Fibroblast of the conjunctiva (primary cell): ENCODE measurements around the gene IQSEC3.
"Not testable (repeated sequence)": the region's sequence is repeated elsewhere in the genome, so short reads cannot be mapped to it uniquely, and the experiment has no call there.

Source experiments
- DNase-seq: peaks from one replicate; pipeline ENCODE4 v3.0.0-alpha.2; 2010; ENCODE audit warnings: low read depth

The IQSEC3 gene

DNA sequence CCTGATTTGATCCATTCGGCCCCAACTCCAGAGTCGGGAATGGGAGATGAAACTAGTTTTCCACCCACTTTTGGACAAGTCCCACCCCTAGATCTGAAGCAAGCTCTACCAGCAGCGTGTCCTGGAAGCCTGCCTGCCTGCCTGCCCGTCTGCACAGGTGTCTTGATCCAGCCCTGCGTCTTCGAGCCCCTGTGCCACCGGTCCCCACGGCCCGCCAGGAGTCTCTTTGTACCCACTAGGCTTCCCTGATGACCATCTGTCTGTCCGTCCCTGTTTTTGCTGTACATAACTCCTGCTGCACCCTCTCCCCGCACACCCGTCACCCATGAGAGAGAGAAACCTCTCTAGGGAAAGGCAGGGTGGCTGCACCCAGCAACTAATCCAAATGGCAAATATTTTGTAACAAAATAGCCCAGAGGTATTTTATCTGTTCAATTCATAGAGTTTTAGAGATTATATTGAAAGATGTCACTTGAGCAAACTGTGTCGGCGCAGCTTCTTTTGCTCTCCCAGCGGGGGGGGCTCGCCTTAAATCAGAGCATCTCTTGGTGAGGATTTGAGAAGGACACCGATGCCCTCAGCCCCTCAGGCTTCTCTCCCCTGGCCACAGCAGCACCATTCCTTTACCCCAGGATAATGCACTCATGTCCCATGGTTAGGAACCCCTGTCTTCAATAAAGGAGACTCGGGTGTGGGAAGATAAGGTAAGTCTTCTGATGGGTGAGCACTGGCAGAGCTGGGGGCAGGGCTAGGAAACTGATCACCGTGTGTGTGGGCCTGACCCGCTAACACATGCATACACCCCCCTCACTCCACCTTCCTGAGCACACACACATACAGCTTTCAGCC, 111.6 kb downstream of the IQSEC3 start:
- no peak for DNase-seq

DNA sequence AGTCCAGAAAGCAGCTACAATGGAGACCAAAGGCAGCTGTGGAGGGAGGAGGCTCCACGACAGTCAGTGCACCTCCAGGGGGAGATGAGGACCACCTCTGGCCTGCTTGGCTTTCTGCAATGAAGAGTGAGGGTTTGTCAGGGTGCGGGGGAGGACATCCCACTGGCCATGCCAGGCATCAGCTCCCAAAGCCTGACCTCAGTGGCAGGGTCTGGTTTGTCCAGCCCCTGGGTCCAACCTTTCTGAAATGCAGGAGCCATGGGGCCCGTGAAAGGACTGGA, 112.2 kb downstream of the IQSEC3 start:
- DNase-seq = no peak

DNA sequence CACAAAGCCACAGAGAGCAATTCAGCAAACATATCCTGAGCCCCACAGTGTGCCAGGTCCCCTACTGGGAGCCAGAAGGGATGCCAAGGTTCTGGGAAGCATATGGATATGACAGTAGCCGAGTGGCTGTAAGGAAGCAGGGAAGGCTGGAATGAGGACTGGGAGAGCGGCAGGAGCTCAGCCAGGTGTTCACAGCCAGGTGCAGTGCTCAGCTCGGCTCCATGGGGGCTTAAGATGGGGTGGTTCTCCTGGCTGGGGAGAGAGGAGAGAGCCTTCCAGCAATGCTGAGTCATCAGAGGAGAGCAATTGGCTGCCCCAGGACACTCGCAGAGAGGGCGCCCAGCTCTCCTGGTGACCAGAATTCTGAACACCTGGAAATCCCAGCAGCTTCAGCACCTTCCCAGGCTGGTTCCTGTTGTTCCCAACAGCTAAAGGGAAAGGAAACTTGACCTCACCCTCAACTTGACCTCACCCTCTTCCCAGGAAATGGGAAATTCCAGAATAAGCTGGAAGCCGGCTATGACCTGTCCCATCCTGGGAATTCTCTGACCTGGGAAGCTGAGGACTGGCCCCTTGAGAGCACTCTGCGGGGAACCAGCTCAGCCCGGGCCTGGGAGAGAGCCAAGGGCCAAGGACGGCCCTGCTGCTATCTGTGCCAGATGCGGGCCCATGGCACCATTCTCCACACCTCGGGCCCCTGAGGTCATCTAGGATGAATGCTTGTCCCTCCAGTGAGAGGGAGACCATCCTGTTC, 112.7 kb downstream of the IQSEC3 start:
- no peak for DNase-seq

DNA sequence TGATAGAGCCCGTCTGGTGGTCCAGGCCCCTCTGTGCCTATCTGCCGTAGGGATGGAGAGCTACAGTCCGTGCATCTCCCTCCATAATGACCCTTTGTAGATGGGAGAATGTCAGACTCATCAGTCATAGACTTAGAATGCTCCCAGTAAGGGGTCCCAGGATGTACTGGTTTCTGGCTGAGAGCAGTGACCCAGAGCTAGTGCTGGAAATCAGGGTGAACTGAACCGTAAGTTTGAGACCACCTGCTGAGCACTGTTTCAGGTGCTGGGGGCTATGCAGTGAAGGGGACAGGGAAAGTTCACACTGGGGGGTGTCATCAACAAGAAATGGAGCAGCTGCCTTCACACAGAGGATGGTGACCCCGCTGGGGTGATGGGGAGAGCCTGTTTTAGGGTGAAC, 113.3 kb downstream of the IQSEC3 start:
- no peak for DNase-seq

DNA sequence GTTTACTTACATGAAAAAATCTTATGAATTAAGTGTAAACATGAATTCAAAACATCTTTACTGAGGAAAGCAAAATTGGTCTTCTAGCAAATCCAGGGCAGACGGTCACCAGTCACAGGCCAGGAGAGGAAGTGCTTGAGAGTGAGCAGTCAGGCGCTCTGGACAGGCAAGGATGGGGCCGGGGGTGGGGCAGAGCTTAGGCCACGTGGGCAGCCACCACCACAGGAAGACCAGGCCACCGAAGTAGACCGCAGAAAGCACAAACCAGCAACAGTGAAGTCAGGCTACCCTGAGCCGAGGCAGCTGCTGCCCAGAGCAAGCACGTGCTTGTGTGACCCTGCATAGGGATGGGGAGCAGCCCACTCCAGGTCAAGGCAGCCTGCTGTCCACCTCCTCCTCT, 113.9 kb downstream of the IQSEC3 start:
- DNase-seq = no peak

DNA sequence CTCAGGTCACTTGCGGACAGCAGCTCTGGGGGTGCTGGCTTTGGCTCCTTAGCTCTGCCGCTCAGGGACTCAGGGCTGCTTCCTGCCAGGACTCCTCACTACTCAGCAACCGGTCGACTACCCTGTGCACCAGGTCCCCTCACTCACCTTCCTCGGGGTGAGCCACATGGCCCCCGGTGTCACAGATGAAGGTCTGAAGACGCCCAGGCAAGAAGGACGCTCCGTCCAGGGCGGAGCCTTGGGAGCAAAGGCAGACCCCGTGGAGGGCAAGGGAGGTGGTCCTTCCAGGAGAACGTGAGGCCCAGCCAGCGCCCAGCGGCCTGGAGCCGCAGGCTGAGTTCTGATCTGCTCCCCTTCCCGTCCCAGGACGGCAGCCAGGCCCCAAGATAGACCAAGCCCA, 115.4 kb downstream of the IQSEC3 start:
- DNase-seq = no peak

DNA sequence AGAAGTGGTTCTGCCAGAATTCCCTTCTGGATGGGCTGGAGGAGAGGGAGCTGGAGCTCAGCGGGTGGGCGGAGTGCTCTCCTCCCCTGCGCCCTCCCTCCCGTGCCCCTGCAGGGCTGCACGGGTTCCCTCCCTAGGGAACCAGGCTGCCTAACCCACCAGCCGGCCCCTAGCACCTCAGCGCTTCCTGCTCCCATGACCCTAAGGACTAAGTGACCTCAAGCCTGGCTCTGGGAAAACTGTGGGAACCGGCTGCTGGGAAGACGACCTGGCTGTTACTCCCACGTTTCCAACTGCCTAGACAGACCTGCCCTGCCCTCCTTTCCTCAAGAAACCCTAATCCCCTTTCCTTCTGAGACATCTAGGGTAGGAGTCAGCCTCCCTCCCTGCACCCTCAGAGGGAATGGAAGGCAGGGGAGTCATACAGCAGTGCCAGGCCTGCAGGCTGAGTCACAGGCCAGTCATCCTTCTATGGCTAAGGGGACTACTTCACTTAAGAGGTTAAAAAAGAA, 115.9 kb downstream of the IQSEC3 start:
- no peak for DNase-seq

DNA sequence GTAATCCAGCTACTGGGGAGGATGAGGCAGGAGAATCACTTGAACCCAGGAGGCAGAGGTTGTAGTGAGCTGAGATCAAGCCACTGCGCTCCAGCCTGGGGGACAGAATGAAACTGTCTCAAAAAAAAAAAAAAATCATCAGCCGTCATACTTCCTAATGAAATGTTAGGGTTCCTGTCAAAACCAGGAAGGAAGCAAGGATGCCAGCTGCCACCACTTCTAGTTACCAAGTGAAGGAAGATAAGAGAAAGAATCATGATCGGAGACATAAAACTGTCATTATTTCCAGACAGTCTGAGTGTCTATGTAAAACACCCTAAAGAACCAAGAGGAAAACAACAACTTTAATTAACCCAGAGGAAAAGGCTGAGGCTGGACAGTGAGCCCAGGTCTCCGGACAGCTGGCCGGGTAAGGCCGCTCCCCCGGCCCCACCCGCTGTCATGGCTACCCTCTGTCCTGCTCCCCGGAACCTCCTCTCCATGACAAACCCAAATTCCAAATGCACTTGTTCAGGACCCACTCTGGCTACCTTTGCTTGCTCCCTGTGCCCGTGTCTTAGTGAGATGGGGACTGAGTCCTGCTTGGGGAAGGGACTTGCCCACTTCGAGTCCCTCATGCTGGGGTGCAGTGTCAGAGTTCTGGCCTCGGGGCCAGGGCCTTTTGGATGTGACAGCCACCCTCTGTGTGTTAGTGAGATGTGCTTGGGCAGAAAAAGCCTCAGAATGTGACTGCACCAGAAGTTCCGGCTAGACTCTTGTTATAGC, 118.4 kb downstream of the IQSEC3 start:
- DNase-seq = no peak

DNA sequence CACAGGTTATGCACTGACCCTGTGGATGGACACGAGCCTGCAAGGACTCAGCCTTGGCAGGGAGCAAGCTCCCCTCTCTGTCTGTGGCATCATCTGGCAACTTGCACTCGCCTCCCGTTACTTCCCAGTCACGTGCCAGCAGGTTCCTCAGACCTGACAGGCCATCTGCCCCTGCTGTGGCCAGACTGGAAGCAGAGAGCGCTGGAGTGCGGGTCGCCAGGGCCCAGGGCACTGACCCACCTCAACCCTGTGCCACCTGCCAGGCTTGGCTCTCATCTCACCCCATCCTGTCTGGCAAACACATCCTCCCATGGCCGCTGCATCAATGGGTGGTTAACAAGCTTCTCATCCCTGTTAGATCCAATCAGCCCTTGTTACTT, 119.0 kb downstream of the IQSEC3 start:
- no peak for DNase-seq

DNA sequence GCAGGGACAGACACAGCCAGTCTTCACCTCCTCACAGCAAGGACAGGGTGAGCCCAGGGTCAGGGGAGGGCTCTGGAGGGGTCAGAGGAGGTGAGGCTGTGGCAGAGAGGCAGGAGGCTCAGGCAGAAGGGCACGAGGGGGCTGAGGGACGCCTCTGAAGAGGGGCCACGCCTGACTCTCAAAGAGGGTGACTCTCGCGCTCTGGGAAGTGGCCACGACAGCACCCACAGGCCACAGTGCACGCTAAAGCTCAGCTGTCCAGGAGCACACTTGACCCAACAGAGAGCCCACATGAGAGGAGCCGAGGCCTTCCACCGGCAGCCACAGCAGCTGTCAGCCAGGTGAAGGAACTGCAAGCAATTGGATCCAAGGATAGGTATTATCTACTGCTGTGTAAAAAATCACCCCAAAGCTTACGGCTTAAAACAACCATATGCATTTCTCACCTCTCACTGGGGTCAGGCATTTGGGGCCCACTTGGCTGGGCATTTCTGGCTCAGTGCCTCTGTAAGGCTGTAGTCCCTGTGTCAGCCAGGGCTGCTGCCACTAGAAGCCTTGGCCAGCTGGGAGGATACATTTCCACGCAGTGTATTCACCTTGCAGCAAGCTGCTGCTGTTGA, 119.5 kb downstream of the IQSEC3 start:
- DNase-seq = no peak

DNA sequence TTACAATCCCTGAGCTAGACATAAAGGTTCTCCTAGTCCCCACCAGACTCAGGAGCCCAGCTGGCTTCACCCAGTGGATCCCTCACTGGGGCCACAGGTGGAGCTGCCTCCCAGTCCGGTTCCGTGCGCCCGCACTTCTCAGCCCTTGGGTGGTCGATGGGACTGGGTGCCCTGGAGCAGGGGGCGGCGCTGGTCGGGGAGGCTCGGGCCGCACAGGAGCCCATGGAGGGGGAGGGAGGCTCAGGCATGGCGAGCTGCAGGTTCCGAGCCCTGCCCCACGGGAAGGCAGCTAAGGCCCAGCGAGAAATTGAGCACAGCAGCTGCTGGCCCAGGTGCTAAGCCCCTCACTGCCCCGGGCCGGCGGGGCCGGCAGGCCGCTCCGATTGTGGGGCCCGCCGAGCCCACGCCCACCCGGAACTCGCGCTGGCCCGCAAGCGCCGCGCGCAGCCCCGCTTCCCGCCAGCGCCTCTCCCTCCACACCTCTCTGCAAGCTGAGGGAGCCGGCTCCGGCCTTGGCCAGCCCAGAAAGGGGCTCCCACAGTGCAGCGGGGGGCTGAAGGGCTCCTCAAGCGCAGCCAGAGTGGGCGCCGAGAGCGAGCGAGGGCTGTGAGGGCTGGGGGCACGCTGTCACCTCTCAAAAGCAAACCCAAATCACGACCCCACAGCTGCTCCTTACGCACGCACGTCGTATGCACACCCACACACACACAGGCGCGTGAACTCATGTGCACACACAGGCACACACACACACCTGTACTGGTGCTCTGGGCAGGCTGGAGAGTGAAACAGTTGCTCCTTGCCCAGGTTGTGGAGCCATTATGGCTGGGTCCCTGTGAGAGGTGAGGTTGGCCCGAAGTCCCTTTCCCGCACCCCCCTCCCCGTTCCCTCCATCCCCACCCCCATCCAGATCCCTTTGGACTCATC, 121.7 kb downstream of the IQSEC3 start:
- DNase-seq = not testable (repeated sequence)

DNA sequence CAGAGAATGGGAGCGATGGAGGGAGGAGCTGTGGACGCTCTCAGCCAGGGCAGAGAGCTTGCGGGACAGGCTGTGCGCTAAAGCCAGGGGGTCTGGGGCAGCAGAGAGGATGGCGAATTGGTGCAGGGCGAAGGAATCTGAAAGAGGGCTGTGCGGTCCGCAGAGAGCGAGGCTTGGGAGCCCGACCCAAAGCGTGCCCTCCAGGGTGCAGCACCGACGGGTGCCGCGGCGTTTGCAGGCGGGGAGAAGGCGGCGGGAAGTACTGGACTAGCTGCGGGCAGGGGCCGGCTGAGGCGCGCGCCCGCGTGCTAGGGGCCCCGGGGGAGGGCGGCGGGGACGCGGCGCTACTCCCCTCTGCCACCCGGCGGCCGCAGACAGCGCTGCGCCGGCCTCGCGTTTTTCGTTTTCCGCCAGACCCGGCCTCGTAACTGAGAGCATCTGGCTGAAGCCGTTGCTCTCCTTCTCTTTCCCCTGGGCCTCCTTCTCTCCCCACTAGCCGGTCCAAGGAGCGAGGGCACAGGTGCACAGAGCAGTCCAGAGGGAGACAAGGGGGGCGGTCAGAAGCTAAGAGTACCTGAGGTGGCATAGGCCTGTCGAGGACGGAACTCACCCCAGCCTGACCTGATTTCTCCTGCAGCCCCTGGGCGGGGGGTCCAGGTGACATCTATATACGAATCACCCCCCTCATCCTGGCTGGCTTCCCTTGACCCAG, 122.5 kb downstream of the IQSEC3 start:
- DNase-seq = peak; percentile 10

DNA sequence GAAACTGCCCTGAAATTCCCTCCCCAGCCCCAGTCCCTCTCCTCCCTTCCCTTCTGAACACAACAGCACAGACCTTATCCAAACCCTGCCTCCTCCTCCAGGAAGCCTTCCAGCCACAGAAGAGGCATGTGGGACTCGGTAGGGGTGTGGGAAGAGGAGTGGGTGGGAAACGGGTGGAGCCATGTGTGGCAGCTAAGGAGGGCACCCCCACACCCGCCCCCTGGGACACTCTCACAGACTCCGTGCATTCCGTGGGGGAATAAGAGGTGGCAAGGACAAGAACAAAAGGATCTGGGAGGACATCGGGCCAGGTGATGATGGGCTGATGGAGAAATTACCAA, 123.0 kb downstream of the IQSEC3 start:
- no peak for DNase-seq

DNA sequence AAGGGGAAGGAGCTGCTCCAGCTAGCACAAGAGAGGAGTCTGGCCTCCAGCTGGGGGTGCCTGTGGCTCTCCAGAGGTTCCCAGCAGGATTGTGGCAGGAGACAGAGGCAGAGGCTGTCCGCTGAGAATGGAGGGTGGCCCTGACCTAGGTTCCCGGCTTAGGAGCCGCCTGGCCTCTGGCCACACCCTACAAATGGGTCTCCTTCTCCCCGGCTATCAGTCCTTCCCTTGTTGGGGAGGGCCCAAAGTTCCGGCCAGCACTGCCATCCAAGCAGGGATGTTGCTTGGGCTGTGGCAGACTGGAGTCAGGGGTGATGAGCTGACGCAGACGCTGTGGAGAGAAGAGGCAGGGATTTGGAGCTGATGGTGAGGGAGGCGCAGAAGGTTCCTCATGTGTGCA, 124.3 kb downstream of the IQSEC3 start:
- DNase-seq = no peak

DNA sequence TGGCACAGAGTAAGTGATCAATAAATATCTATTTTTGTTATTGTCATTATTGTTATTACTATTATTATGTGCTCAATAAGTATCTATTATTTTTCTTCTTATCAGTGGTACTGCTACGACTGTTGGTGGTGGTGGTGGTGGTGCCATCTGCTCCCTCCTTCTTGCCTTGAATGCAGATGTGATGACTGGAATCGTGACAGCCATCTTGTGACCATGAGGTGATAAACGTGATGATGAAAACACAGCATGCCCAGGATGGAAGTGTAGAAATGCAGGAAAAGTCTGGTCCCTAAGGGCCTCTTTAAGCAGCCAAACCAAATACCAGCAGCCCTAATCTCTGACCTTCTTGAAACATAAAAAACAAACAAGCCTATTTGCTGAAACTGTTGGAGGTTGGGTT, 125.0 kb downstream of the IQSEC3 start:
- DNase-seq = no peak

DNA sequence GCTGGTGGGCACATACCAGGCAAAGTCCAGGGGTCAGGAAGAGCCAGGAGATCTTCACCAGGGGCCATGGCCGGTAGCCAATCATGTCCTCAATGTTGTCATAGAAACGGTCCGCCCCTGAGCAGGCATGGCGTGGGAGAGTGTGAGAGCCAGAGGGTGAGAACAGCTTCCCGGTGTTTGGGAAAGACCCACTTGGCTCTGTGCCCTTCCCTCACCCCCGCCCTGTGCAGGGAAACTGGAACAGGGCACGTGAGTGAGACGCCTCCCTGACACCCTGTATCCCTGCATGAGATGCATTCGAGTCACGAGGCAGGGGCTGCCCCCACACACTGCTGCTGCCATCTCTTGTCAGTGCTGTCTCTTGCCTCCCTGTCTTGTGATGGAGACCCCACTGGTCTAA, 126.7 kb downstream of the IQSEC3 start:
- DNase-seq = no peak

DNA sequence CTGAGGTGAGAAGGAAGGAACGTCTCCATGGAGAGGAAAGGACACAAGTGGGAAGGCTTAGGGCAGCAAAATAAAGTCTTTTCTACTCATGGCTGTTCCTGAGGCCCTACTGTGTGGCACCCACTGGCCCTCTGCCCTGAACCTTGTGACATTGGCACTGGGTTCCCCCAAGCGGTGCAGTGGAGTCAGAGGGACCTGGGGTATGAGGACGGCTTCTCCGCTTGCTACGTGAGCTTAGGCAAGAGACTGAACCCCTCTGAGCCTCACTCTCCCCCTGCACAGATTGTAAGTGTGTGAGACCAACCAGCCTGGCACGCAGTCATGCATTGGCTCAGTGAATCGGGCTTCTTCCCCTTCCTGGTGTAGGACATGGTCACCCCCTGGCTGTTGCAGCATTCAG, 127.7 kb downstream of the IQSEC3 start:
- no peak for DNase-seq

DNA sequence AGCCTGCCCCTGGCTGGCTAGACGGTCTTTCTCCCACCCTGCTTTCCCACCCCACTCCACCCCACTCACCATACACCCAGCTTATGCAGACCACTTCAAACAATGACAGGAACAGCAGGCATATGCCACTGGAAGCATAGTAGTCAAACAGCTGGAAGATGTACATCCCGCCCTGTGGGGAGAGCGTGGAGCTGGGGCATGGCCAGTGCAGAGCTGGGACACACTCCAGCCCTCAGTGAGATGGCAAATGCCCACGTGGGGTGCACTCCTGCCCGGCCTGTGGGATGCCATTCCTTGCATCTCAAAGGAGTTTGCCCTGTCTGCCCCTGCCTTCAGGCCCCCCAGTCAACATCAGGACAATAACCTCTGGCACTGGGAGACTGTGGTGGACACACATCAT, 128.6 kb downstream of the IQSEC3 start:
- DNase-seq = no peak

DNA sequence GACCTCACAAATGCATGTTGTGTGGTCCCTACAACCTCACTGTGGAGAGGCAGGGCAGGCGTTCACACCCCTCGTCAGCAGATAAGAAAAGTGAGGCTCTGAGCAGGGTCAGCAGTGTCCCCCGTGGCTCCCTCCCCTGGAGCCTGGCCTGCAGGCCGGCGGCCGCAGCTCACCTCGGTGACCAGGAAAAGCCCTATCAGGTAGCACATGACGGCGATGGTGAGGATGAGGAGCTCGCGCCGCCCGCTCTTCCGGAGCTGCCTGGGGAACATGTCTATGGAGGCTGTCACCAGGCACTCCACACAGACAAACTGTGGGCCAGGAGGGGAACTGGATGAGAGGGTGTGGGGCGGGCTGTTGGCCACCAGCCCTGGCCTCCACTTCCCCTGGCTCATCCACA, 129.4 kb downstream of the IQSEC3 start:
- no peak for DNase-seq

DNA sequence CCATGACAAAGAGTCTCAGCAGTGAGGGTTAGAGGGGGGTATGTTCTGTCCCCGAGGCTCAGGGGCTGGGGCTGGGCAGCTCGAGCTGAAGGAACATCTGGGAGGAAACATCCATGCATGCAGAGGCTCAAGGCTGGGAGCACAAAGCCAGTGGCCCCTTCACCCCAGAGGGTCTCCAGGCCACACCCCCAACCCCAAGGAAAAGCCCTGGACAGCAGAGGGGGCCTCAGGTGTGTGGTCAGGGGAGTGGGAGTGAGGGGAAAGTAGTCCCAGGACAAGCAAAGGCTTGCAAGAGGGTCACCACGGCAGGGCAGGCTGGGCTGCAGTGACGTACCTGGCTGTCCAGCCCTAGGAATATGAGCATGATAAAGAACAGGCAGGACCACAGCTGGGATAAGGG, 129.9 kb downstream of the IQSEC3 start:
- no peak for DNase-seq

DNA sequence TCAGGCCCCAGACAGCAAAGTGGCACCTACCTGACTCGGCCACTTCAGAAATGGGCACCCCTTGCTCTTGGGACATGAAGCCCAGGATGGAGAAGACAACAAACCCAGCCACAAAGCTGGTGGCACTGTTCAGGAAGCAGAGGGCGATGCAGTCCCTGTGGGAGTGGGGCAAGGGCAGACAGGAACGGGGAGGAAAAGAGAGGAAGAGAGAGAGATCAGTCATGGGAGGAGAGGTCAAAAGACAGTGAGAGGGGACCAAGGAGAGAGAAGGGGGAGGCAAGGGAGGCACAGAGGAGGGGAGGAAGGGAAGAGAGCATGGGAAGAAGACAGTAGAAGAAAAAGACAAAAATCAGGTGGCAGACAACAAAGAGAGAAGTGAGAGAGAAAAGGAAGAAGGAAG, 130.8 kb downstream of the IQSEC3 start:
- no peak for DNase-seq
